ENCODE data around the gene CYSTM1. TPM values are rescaled to one million over a fixed set of nuclear protein-coding genes. Genes with fewer than 3 reads are reported as not detected.

The CYSTM1 gene, protein sequence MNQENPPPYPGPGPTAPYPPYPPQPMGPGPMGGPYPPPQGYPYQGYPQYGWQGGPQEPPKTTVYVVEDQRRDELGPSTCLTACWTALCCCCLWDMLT
- total RNA-seq, result 24.6 TPM

GRCh38 chr5:140174465-140175366 is at the start of gene CYSTM1:
Gene CYSTM1, plus strand, starts transcription at chr5:140175188. Its CDS starts 19,278 bp downstream, at chr5:140194466.
- peak; percentile 98 for DNase-seq (ENCODE audit: low spot score)
- peak; percentile 90 for ATAC-seq

GRCh38 chr5:140125637-140126036 is 49.4 kb upstream of the CYSTM1 start, which contains the start of gene IGIP:
Gene IGIP, plus strand, starts transcription at chr5:140125937. Its CDS starts 2,540 bp downstream, at chr5:140128477.
- ATAC-seq (no peak), DNase-seq (ENCODE audit: low spot score) (no peak)

DNA sequence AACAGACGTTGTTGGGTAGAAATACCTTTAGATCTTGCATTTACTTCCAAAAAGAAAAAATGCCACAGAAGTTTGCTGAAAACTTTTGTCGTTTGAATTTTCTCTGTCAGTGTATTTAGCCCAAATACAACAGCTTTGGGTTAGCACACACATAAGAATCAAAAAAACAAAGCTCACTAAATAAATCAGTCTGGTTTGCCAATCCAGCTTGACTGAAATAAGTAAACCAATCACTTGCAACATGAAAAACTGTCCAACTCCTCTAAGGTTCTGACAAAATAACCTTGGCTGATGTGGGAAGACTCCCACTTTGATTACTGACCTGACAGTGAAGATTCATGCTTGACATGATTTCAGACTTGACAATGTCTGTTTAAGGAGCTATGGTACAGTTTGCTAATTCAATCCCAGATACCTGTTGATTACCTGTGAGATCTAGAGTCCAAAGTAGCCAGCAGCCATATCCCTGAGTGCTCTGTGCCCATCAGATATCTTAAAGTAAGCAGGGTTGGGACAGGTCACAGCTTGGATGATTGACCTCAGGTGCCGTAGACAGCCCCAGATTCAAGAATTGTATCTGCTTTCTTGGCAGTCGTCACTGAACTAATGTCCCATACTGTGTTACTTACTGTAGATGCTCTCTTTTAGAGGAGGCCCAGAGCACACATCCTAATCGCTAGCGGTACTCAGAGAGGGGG is 48.5 kb upstream of the CYSTM1 start:
- no peak for DNase-seq (ENCODE audit: low spot score)
- peak; percentile 78 for ATAC-seq

DNA sequence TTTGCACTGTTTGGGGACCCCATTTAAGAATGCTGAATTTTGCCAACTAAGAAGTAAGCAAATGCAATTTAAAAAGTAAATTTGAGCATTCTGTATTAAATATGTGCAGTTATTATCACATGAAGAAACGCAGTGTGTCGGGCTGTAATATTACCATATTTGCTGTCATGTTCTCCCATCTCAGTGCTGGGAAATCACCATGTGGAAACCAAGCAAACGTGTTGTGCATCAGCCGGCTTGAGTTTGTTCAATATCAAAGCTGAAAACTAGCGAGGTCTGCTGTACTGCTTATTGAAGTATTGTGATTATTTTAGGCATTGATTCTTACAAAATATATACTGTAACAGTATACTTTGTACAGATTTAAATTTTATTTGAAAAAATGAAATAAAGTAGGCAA is 46.6 kb upstream of the CYSTM1 start:
- DNase-seq (ENCODE audit: low spot score) (no peak), ATAC-seq (no peak)

- peak; percentile 58 for ATAC-seq
- DNase-seq (ENCODE audit: low spot score), result peak; percentile 3
Measured at GRCh38 chr5:140130949-140131733, 43.8 kb upstream of the CYSTM1 start.

GRCh38 chr5:140131967-140132409 is 43.0 kb upstream of the CYSTM1 start:
- peak; percentile 36 for DNase-seq (ENCODE audit: low spot score)
- peak; percentile 45 for ATAC-seq

DNA sequence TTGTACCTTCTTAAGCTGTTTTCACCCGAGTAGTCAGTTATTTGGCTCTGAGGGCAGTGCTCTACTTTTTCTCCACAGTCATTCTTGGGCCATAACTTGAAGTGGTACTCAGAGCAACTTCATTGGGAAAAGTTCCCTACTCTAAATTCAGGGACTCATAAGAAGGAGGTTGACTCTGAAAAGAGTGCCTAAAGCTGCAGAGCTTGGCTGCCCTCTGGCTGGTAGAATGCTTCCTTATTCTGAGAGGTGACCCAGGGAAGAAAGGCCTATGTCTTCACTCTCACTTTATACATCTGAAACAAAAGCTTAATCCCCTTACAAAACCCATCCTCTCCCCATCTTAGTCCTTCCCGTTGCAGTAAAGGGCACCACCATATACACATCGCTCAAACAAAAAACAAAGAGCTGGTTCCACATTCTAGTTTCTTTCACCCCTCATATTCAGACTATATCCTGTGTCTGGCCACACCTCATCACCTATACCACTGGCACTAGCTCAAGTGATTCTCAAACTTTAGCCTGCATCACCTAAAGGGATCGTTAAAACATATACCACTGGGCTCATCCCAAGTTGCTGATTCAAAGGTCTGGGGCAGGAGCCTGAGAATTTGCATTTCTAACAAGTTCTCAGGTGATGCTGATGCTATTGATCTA is 41.3 kb upstream of the CYSTM1 start:
- ATAC-seq (no peak), DNase-seq (ENCODE audit: low spot score) (no peak)

DNA sequence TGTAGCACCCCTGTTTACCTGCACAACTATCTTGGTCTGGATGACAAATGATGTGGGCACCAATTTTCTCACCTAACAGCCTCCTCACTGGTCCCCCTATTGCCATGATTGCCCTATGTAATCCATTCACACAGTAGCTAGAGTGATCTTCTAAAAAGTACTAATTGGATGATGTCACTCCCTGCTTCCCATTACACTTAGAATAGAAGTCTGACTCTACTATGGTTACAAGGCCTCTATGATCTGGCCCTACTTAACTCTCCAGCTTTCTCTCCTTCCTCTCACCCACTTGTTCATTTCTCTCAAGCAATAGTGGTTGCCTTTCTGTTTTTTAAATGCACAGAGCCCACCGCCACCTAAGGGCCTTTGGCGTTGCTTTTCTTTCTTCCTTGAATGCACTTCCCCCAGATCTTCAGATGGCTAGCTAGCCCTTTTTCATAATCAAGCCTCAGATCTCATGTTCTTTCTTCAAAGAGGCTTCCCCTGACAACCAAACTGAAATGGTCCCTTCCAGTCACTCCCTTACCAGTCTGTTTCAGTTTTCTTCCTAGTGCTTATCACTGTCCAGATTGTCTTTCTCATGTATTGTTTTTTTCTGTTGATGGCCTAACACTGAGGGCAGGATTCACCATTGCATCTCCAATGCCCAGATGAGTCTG is 40.6 kb upstream of the CYSTM1 start:
- ATAC-seq (no peak), DNase-seq (ENCODE audit: low spot score) (no peak)

DNA sequence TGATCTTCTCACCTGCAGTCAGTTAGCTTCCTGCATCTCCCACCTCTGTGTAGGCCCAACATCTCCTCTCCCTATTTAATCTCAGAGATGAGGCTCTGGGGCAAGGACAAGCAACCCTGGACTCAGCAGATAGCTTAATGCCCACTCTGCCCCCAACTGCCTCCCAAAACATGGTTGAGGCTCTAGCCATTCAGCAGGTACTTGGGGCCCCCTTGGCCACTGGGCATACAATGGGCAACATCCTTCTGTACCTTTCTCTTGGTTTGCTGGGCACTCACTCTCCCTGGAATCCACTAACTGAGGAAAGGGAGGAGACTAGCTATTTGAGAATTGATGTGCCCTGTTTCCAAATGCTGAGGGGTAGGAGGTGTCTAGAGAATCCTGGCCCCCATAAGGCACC is 39.9 kb upstream of the CYSTM1 start:
- ATAC-seq, result no peak

DNA sequence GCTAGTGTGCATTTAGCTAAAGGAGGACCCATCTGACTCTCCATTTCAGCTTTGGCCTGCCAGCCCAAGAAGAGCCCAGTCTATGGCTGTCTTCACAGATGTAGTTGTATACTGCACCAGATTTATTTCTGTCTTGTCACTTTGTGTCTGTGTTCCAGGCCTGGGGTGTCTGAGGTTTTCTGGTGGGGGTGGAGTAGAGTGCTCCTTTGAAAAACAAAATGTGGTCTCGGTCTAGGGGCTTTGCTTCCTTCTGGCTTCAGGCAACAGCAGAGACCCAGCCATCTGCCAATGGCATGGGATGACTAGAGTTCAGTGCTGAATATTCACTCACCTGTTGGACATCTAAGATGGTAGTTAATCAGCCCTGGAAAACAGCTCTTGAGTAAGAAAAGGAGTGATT is 38.4 kb upstream of the CYSTM1 start:
- ATAC-seq, result no peak
- no peak for DNase-seq (ENCODE audit: low spot score)

More for the DNA sequence above, 39.9 kb upstream of the CYSTM1 start:
- no peak for DNase-seq (ENCODE audit: low spot score)

- peak; percentile 48 for ATAC-seq
- DNase-seq (ENCODE audit: low spot score), result no peak
Measured at GRCh38 chr5:140140435-140140834, 34.6 kb upstream of the CYSTM1 start.

DNA sequence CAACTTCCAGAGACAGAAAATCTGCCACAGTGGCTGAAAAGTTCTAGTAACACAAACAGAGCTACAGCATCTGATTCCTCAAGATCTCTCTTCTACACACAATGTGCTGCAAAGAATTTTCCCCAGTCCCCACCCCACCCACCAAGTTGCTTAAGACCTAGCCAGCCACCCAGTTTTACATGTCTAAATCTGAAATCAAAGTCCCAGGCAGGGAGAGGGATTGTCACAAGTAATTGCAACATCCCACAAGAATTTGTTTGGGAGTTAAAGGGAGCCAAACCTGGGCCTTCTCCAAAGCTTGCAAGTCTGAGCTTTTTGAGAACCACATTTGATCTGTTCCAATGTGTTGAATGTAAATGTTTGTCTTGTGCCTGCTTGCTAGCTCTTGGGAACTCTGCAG is 33.7 kb upstream of the CYSTM1 start:
- ATAC-seq, result peak; percentile 37
- DNase-seq (ENCODE audit: low spot score), result no peak

GRCh38 chr5:140142246-140142645 is 32.7 kb upstream of the CYSTM1 start:
- ATAC-seq (no peak), DNase-seq (ENCODE audit: low spot score) (no peak)

- DNase-seq (ENCODE audit: low spot score) (peak; percentile 65), ATAC-seq (peak; percentile 61)
Measured at GRCh38 chr5:140142856-140143255, 32.1 kb upstream of the CYSTM1 start.

GRCh38 chr5:140143521-140144258 is 31.3 kb upstream of the CYSTM1 start:
- DNase-seq (ENCODE audit: low spot score) (peak; percentile 32), ATAC-seq (no peak)

DNA sequence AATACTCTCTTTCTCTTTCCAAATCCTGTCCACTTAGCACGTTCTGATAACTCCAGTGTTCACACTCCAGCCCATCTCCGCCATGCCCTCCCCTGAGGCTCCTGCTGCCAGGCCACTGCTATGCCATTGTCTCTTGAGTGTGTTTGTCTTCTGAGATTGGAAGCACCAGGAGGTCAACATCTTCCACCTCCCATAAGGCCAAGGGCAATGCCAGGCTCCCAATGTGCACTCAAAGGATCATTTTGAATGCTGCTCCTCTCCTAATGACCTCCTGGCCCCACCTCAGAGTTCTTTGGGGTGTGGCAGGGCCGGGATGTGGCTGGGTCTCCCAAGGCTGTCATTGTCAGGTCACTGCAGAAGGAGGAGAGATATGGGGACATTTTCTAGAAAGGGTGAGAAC is 29.7 kb upstream of the CYSTM1 start:
- DNase-seq (ENCODE audit: low spot score), result no peak
- ATAC-seq, result no peak

- ATAC-seq (peak; percentile 86), DNase-seq (ENCODE audit: low spot score) (peak; percentile 75)
Measured at GRCh38 chr5:140145818-140146522, 29.0 kb upstream of the CYSTM1 start.

GRCh38 chr5:140146523-140146842 is 28.5 kb upstream of the CYSTM1 start:
- ATAC-seq (no peak), DNase-seq (ENCODE audit: low spot score) (no peak)

DNA sequence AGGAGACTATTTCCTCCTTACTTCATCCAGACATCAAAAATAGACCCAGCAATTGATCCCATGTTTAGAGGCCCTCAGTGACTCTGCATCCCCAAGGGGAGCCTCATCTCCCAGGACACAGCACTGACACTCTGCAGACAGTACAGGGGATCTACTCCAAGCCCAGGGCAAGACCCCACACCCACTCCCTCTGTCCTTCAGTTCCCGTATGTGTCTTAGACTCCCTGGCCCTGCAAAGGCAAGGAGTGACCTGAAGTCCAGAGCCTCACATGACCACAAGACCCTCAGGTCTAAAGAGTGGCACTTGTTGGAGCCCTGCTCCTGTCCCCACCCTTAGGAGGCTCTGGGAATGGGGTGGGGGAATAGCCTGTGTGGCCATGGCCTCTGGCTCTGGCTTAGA is 27.5 kb upstream of the CYSTM1 start:
- DNase-seq (ENCODE audit: low spot score), result peak; percentile 26
- ATAC-seq, result no peak
